Urinary bladder (tissue), 4 donors: ENCODE data around the gene GJE1. TPM values are rescaled to one million over a fixed set of nuclear protein-coding genes. Genes with fewer than 3 reads are reported as not detected.
"Not testable (repeated sequence)": the region's sequence is repeated elsewhere in the genome, so short reads cannot be mapped to it uniquely, and the experiment has no call there.

Experiments
- DNase-seq: peaks from one replicate; pipeline ENCODE4 v3.0.0-alpha.2; 2015; ENCODE audit errors: extremely low spot score
- H3K27ac ChIP-seq: one replicate; pipeline ENCODE4 v1.5.1; 2013; ENCODE audit warnings: low read depth, mild to moderate bottlenecking, moderate library complexity
- H3K36me3 ChIP-seq: one replicate; pipeline ENCODE4 v1.6.1; 2013; ENCODE audit warnings: mild to moderate bottlenecking, moderate library complexity; ENCODE audit not compliant: insufficient read depth
- H3K4me1 ChIP-seq: one replicate; pipeline ENCODE4 v1.6.1; 2013; ENCODE audit warnings: mild to moderate bottlenecking, moderate library complexity; ENCODE audit not compliant: insufficient read depth
- H3K4me3 ChIP-seq: one replicate; pipeline ENCODE4 v1.5.1; 2013; ENCODE audit warnings: low read depth, low read length
- WGBS: extraction: QIAGEN DNeasy Blood & Tissue Kit; methylation state at CpG from one replicate; pipeline ENCODE4 v1.1.7; 2013; 5-methylcytosine and 5-hydroxymethylcytosine counted together
- polyA plus RNA-seq: library from polyadenylated mRNA; stranded (reverse); fragments of 200-250 nt; gene quantifications from one replicate; pipeline ENCODE4 v1.2.3, GENCODE V29; 2013
- total RNA-seq: library from RNA; depleted of rRNA; stranded (reverse); fragments of >200 nt; gene quantifications from one replicate; pipeline ENCODE4 v1.2.3, GENCODE V29; 2014
- donor health status: healthy with polysubstance abuse.
- donor health status: healthy.

The GJE1 gene
- total and polyA plus RNA-seq, 2 donors: not detected

DNA sequence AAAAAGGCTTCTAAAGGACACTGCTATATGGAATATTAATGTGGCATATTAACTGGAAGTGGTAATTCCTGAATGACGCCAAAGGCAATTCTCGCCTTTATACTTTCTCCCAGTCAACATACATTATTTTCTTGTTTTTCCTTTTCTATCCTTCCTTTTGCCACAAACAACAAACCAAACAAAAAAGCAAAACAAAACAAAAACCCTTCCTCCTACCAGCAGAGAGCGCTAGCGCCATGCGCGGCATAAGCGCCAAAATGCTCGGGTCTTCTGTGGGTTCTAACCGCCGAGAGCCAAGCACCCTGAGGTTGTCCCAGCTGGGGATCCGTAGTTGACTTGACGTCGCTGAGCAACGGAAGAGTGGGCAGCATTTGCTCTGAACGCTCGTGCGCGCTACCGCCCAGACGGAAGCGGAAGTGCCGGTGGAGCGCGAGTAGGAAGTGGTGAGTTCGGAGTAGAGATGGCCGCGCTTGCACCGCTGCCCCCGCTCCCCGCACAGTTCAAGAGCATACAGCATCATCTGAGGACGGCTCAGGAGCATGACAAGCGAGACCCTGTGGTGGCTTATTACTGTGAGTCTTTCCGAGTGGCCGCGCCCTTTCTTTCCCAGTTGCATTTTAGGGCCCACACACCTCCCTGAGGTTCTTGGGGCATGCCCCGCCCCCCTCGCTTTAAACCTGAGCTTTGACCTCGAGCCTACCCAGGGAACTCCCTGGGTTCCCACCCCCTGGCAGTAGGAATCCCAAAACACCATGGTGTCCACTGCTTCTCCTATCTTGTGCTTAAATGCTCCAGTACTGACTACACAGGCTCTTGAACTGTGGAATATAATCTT lies 14.3 kb downstream of the GJE1 start, which contains the start of the genes NMBR and VTA1:
TSS of gene NMBR (minus strand) at position 295 of the 835 bp plus-strand sequence. CDS start 58,464 bp downstream, outside the sequence.
TSS of gene VTA1 (plus strand) at position 436 of the 835 bp plus-strand sequence. CDS start at position 461, 25 bp downstream.
- Histone ChIP-seq H3K4me3 (peak within 1 kb of the TSS; percentile 87), H3K27ac (no peak within 1 kb of the TSS), H3K4me1 (peaks cover 2% of the 10 kb centered on the region), H3K36me3 (no peaks in the 10 kb centered on the region)
- WGBS: under 1% methylated on average over 38 of the region's 38 CpGs
- DNase-seq: peak; percentile 98

DNA sequence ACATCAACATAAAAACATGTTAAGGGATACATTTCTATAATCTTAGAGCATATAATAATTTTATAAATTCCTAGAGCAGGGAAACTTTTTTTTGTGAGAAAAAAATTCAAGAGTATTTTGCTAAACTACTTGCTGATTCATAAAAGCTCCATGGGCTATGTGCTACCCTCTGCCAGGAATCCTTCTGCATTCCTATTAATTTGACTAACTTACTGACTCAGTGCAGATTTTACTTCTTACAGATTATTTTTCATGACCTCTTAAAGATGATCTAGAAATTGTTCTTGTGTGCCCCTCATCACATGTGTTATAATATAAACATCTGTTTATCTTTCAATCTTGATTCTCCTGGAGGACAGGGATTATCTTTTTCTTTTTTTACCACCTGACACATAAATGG lies 20.0 kb downstream of the GJE1 start:
- no peaks in the 10 kb centered on the region for H3K36me3 ChIP-seq
- H3K4me1 ChIP-seq: peaks cover 2% of the 10 kb centered on the region
- H3K4me3 ChIP-seq: no peak overlapping the region
- H3K27ac ChIP-seq: no peak overlapping the region
- no peak for DNase-seq

DNA sequence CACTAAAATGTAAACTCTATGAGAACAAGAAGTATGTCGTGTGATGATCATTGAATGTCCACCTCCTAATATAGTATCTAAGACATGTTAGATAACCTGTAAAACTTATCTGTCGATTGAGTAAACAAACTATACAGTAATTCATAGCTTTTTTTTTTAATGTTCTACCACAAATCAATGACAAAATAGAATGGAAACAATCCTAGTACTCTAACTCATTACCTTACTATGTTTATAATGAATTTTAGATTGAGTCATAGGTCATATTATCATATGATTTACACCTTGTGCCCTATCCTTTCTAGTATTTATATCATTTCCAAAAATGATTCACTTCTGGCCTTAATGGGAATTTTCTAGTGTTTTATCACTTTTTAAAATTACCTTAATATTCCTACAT lies 20.5 kb downstream of the GJE1 start:
- Histone ChIP-seq H3K36me3 (no peaks in the 10 kb centered on the region), H3K27ac (no peak overlapping the region), H3K4me1 (peaks cover 2% of the 10 kb centered on the region), H3K4me3 (no peak overlapping the region)
- 63% methylated on average over 2 of the region's 2 CpGs for WGBS
- no peak for DNase-seq

DNA sequence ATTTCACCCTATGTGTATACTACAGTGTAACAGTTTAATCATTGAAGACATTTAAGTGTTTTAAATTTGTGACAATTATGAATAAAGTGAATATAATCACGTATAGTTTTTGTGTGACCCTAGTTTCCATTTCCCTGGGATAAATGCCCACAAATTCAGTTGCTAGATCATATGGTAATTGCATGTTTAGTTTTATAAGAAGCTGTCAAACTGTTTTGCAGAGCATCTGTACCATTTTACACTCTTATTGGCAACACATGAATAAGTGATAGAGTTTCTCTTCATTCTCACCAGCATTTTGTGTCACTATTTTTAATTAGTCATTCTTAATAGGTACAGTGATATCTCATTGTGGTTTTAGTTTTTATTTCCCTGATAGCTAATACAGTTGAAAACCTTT lies 21.6 kb downstream of the GJE1 start:
- Histone ChIP-seq H3K36me3 (no peaks in the 10 kb centered on the region), H3K27ac (no peak overlapping the region), H3K4me3 (no peak overlapping the region), H3K4me1 (no peaks in the 10 kb centered on the region)
- WGBS: 78% methylated on average over 1 of the region's 1 CpG
- no peak for DNase-seq

DNA sequence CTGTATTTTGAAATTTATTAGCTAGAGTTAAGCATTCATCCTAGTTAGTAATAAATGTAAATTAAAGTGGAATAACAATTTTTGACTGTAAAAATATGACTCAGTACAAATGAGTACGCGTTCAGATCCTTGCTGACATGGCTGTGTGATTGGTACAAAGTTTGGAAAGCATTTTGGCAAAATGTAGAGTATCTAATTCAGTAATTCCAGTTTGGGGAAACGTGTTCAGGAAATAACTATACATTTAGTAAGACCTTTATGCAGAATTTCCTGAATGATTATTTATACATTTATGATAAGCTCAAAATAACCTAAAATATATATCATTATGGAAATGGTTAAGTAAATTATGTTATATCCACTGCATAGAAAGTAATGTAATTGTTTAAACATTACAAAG lies 22.4 kb downstream of the GJE1 start:
- Histone ChIP-seq H3K27ac (no peak overlapping the region), H3K36me3 (no peaks in the 10 kb centered on the region), H3K4me1 (no peaks in the 10 kb centered on the region), H3K4me3 (no peak overlapping the region)
- DNase-seq: no peak
- WGBS: 75% methylated on average over 3 of the region's 3 CpGs

DNA sequence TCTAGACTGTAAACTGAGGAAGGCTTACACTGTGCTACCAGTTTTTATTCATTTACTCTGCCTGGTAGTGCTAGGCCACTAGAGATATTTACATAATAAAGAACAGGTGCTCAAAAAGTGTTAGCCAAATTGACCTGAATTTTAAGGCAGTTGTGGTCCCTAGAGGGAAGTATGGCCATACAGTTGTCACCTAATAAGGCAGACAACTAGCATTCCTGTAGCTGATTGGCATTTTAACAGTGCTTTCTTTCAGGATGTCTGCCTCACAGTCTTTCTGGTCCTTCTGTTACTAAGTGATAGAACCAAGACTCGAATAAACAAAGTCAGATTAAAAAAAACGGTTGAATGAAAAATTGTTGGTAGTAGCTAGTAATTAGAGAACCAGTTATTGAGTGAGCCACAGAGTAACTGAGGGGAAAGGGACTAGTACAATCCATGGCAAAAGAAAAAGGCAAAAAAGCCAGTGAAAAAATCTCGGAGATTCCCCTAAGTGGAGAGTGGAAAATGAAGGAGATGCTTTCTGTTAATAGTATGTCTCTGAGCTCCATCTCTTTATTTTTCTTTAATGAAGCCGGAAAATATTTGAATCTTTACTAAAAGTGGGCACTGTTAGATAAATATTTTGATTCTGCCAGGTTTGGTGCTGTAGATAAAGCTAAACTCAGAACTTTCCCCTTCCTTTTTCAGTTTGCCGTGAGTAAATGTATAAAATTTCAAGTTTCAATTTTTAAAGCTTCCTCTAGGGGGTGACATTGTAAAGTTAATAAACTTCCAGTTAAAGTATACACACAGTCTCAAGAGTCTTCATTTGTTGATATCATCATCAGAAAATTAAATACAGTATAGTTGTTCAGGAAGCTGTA lies 23.4 kb downstream of the GJE1 start:
- Histone ChIP-seq H3K27ac (no peak overlapping the region), H3K36me3 (no peaks in the 10 kb centered on the region), H3K4me3 (no peak overlapping the region), H3K4me1 (no peaks in the 10 kb centered on the region)
- 47% methylated on average over 5 of the region's 5 CpGs for WGBS
- no peak for DNase-seq

DNA sequence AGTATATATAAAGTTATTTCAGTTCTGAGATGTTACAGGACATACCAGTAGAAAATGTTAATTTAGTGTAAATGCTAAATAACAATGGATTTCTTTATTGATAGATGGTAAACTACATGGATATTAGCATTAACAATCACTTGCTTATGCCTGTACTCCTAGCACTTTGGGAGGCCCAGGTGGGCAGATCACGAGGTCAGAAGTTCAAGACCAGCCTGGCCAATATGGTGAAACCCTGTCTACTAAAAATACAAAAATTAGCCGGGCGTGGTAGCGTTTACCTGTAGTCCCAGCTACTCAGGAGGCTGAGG lies 24.0 kb downstream of the GJE1 start:
- H3K27ac ChIP-seq, H3K4me1 ChIP-seq, H3K4me3 ChIP-seq, H3K36me3 ChIP-seq, DNase-seq: not testable (repeated sequence)
- 91% methylated on average over 4 of the region's 4 CpGs for WGBS

DNA sequence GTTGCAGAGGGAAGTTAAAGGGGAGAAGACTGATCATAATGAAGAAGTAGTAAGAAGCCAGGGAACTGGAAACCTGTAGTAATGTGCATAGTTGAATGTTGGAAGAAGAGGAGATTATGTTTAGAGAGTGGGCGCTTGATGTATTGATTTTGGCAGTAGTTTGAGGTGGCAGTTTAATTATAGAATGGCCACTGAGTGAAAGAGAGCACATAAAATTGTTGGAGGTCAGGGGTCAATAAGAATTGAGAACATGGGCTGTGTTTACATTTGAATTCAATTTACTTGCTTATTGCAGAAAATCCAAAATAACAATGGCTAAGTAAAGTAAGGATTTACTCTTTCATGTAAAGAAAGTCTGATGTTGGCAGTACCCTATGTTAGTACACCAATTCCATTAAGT lies 30.1 kb downstream of the GJE1 start:
- H3K4me1 ChIP-seq: no peaks in the 10 kb centered on the region
- H3K36me3 ChIP-seq: no peaks in the 10 kb centered on the region
- no peak overlapping the region for H3K4me3 ChIP-seq
- no peak for DNase-seq
- 82% methylated on average over 1 of the region's 1 CpG for WGBS
- no peak overlapping the region for H3K27ac ChIP-seq

DNA sequence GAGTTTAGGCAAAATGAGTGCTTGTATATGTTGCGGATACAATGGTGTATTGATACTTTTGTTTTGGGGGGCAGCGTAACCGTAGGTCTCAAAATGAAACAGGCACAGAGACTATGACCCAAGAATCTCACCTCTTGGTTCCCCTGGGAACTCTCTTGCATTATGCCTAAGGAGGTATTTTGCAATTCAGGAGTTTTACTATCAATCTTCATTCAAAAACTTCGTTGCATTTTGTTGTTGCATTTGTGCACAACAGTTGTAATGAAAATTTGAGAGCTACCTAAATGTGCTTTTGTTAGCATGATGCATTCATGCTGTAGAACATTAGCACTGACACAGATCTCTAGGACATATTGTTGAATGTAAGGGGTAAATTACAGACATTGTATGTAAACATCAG lies 32.5 kb downstream of the GJE1 start:
- 89% methylated on average over 4 of the region's 4 CpGs for WGBS
- H3K36me3 ChIP-seq: no peaks in the 10 kb centered on the region
- H3K4me1 ChIP-seq: no peaks in the 10 kb centered on the region
- H3K27ac ChIP-seq: no peak overlapping the region
- DNase-seq: no peak
- H3K4me3 ChIP-seq: no peak overlapping the region

DNA sequence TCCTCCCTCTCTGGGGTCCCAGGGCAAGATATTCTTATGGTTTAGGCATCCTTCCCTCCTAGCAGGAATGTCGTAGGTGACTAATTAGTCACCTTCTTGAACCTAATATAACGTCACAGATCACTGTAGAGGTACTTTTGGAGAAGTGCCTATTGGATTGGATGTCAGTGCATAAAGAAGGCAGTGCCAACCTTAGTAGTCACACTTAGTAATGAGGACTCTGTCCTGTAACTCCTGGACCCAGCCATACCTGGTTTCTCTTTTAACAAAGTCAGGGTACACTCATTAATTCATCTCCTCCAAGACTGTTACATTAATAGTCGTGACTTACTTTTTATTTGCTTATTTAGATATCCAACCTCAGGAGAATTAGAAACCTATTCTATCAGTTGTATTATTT lies 34.3 kb downstream of the GJE1 start:
- 91% methylated on average over 3 of the region's 3 CpGs for WGBS
- H3K4me1 ChIP-seq: no peaks in the 10 kb centered on the region
- H3K27ac ChIP-seq: no peak overlapping the region
- no peak for DNase-seq
- H3K36me3 ChIP-seq: no peaks in the 10 kb centered on the region
- H3K4me3 ChIP-seq: no peak overlapping the region

DNA sequence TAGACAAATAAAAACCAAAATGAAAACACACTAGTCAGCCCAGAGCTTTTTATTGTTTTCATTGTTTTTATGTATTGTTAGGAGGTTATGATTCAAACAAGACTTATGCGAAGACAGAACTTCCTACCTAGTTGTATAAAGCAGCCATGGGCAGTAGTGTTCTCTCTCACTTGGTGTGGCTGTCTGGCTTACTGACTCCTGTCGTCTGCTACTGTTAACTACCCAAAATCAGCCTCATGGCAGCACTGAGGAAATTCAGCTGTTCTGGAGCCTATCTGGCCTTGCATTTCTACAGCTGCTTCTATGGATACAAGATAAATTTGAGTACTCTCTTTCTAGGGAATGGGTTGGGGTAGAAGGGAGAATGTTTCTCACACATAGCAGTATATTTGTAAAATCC lies 34.8 kb downstream of the GJE1 start:
- no peak overlapping the region for H3K27ac ChIP-seq
- H3K4me1 ChIP-seq: no peaks in the 10 kb centered on the region
- no peak for DNase-seq
- H3K4me3 ChIP-seq: no peak overlapping the region
- H3K36me3 ChIP-seq: no peaks in the 10 kb centered on the region
- whole genome bisulfite sequencing: 65% methylated on average over 2 of the region's 2 CpGs

DNA sequence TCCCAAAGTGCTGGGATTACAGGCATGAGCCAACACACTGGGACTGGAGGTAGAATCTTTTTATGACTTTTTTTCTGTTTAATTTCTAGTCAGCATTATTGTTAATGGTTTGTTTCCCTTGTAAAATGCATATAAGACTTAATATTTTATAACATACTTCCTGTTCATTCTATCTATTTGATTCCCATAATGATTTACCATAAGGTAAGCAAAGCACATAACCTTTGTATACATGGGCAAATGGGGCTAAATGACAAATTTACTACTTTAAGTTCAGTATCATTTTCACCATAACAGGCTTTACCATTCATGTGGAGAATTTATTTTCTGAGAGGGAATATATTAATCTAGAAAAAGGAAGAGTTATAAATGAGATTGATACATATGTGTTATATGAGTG lies 38.6 kb downstream of the GJE1 start:
- DNase-seq: no peak
- Histone ChIP-seq H3K4me1 (no peaks in the 10 kb centered on the region), H3K4me3 (no peak overlapping the region), H3K36me3 (peaks cover 2% of the 10 kb centered on the region), H3K27ac (no peak overlapping the region)

DNA sequence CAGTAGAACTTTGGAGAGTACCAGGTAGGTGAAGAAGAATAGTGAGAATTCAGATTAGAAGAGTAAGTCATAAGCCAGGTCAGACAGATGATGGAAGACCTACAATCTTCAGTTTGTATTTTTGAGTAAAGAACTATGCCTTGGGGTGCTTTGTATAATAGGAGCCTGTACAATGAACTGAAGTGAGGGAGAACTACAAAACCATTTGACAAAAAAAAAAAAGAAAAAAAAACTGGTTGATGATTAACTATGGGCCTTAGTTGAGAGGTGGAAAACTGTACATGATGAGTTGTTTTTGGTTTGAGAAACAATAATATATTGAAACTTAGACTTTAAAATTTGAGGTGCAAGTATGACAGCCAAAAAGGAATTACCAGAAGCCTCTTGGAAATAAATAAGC lies 40.0 kb downstream of the GJE1 start:
- DNase-seq: no peak
- Histone ChIP-seq H3K4me1 (no peaks in the 10 kb centered on the region), H3K27ac (no peak overlapping the region), H3K4me3 (no peak overlapping the region), H3K36me3 (peaks cover 5% of the 10 kb centered on the region)

DNA sequence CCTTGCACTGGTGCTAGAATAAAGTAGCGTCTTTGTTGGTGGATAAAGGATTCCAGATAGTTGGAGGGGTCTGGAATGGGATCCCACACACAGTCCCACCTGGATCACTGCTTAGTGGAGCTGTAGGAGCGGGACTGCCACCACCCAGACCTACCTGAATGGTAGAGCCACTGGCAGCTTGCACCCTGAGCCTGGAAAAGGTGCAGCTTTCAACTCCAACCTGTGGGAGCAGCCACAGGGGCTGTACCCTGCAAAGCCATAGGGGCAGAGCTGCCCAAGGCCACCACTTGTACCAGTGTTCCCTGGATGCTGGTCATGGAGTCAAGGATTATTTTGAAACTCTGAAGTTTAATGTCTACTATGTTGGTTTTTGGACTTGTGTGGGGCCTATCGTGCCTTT lies 41.3 kb downstream of the GJE1 start:
- H3K27ac ChIP-seq: no peak overlapping the region
- no peak for DNase-seq
- no peak overlapping the region for H3K4me3 ChIP-seq
- H3K36me3 ChIP-seq: peaks cover 5% of the 10 kb centered on the region
- 99% methylated on average over 3 of the region's 3 CpGs for WGBS
- no peaks in the 10 kb centered on the region for H3K4me1 ChIP-seq
